CD4-positive, alpha-beta T cell (primary cell): ENCODE results near the gene CAPZB. TPM values are rescaled to one million over a fixed set of nuclear protein-coding genes. Genes with fewer than 3 reads are reported as not detected.

Experiments used
- ATAC-seq: fragments of 200-7000 bp; cut with Tn5 transposase; one replicate; pipeline ENCODE4 v1.10.0; 2022; ENCODE audit warnings: mild to moderate bottlenecking; ENCODE audit not compliant: poor library complexity
- CTCF ChIA-PET: fragments of 350-600 bp; sonication (Branson Sonifier 250); formaldehyde crosslinking; loops from one replicate; lab custom pipeline; 2021; ENCODE audit warnings: antibody characterized with exemption, inconsistent platforms; lab: Charles Lee
- POLR2A ChIA-PET: fragments of 350-600 bp; sonication (Branson Sonifier 250); formaldehyde crosslinking; loops from one replicate; lab custom pipeline; 2021; ENCODE audit warnings: antibody characterized with exemption, inconsistent platforms; lab: Charles Lee
- DNase-seq, 14 experiments: peaks; one replicate each; pipeline ENCODE4 v3.0.0-alpha.2; 2013 to 2020; ENCODE audit warnings: mixed read lengths in 2 of 14
- H3K27ac ChIP-seq, 2 donors: one replicate each; pipeline versions ENCODE4 v1.5.1 to v1.7.0; 2013; ENCODE audit warnings: low read length in 2 of 2, low read depth in 1 of 2, mild to moderate bottlenecking in 1 of 2
- H3K27me3 ChIP-seq, 2 experiments: 1 replicate in 1 of 2; 2 replicates in 1 of 2; pipeline versions ENCODE4 v1.6.1 to v1.7.0; 2013; ENCODE audit warnings: low read length in 2 of 2, control low read depth in 1 of 2, mild to moderate bottlenecking in 1 of 2, moderate library complexity in 1 of 2; ENCODE audit not compliant: insufficient read depth in 2 of 2, control insufficient read depth in 1 of 2
- H3K36me3 ChIP-seq: one replicate; pipeline ENCODE4 v1.6.1; 2013; ENCODE audit warnings: low read length, control low read depth; ENCODE audit not compliant: insufficient read depth
- H3K4me1 ChIP-seq: one replicate; pipeline ENCODE4 v1.6.1; 2013; ENCODE audit warnings: low read length, control low read depth; ENCODE audit not compliant: insufficient read depth
- H3K4me3 ChIP-seq: one replicate; pipeline ENCODE4 v1.5.1; 2013; ENCODE audit warnings: mild to moderate bottlenecking, low read length, moderate library complexity
- H3K9me3 ChIP-seq, 2 experiments: 1 replicate in 1 of 2; 2 replicates in 1 of 2; pipeline versions ENCODE4 v1.6.1 to v1.7.0; 2013; ENCODE audit warnings: low read length in 2 of 2, mild to moderate bottlenecking in 2 of 2, control low read depth in 1 of 2, moderate library complexity in 1 of 2; ENCODE audit not compliant: control insufficient read depth in 1 of 2, insufficient read depth in 1 of 2
- H3K27ac Mint-ChIP-seq: one replicate; pipeline ENCODE4 v1.8.0; 2020; ENCODE audit warnings: mixed read lengths
- H3K27me3 Mint-ChIP-seq: one replicate; pipeline ENCODE4 v1.8.0; 2021; ENCODE audit warnings: mixed read lengths
- H3K36me3 Mint-ChIP-seq: one replicate; pipeline ENCODE4 v1.8.0; 2021; ENCODE audit warnings: low read depth, mixed read lengths
- H3K4me1 Mint-ChIP-seq: one replicate; pipeline ENCODE4 v1.8.0; 2021; ENCODE audit warnings: low read depth, mixed read lengths
- H3K4me3 Mint-ChIP-seq: one replicate; pipeline ENCODE4 v1.8.0; 2020; ENCODE audit warnings: mild to moderate bottlenecking, mixed read lengths
- H3K9me3 Mint-ChIP-seq: one replicate; pipeline ENCODE4 v1.8.0; 2020; ENCODE audit warnings: mixed read lengths
- intact Hi-C, 2 experiments: fragments of 100-400 bp; cut with DNase I in 1 of 2; cut with micrococcal nuclease in 1 of 2; formaldehyde crosslinking; loops; one replicate each; pipeline versions ENCODE4 v1.15.1 to v1.9.0; 2023 to 2025; cut with DNase I, micrococcal nuclease
- total RNA-seq, 174 experiments: library from RNA in 2 of 174; stranded (reverse) in 2 of 174; gene quantifications; one replicate each; pipeline ENCODE4 v1.2.3 and lab custom pipeline; 2021 to 2026
- TF ChIP-seq, protein P1 (sequence below): fragments of 200-600 bp; IDR thresholded peaks from one replicate; pipeline ENCODE4 v1.8.0; 2022; ENCODE audit warnings: antibody characterized with exemption, mild to moderate bottlenecking

Gene CAPZB
- total RNA-seq, 2 experiments from 2014 or later: 168 to 173 TPM

DNA sequence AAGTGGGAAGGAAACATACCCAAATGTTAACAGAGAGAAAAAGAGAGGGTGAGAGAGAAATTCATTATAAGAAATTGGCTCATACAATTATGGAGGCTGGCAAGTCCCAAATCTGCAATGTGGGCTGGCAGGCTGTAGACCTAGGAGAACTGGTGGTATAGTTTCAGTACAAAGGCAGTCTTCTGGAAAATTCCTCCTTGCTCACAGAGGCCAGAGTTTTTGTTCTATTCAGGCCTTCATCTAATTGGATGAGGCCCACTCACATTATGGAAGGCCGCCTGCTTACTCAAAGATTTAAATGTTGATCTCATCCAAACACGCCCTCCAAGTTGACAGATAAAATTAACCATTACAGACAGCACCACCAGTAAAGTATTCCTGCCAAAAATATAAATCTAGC is 36.1 kb upstream of the CAPZB start:
- no peak overlapping the region for H3K4me3 ChIP-seq
- TF ChIP-seq, protein P1, sequence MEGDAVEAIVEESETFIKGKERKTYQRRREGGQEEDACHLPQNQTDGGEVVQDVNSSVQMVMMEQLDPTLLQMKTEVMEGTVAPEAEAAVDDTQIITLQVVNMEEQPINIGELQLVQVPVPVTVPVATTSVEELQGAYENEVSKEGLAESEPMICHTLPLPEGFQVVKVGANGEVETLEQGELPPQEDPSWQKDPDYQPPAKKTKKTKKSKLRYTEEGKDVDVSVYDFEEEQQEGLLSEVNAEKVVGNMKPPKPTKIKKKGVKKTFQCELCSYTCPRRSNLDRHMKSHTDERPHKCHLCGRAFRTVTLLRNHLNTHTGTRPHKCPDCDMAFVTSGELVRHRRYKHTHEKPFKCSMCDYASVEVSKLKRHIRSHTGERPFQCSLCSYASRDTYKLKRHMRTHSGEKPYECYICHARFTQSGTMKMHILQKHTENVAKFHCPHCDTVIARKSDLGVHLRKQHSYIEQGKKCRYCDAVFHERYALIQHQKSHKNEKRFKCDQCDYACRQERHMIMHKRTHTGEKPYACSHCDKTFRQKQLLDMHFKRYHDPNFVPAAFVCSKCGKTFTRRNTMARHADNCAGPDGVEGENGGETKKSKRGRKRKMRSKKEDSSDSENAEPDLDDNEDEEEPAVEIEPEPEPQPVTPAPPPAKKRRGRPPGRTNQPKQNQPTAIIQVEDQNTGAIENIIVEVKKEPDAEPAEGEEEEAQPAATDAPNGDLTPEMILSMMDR: no peak
- Mint-ChIP-seq H3K36me3 (no peaks in the 10 kb centered on the region), H3K9me3 (no peaks in the 10 kb centered on the region), H3K4me1 (peaks cover 15% of the 10 kb centered on the region), H3K27ac (no peak overlapping the region), H3K27me3 (no peaks in the 10 kb centered on the region), H3K4me3 (no peak overlapping the region)
- no peak overlapping the region for H3K27ac ChIP-seq
- DNase-seq (no peak), ATAC-seq (no peak)
- H3K9me3 ChIP-seq: peaks cover 0 to 5% of the 10 kb centered on the region in 2 experiments
- intact Hi-C loops: no loop called here
- no peaks in the 10 kb centered on the region for H3K27me3 ChIP-seq
- H3K36me3 ChIP-seq: no peaks in the 10 kb centered on the region
- no peaks in the 10 kb centered on the region for H3K4me1 ChIP-seq
- POLR2A ChIA-PET: no interaction called here
- CTCF ChIA-PET: no interaction called here

DNA sequence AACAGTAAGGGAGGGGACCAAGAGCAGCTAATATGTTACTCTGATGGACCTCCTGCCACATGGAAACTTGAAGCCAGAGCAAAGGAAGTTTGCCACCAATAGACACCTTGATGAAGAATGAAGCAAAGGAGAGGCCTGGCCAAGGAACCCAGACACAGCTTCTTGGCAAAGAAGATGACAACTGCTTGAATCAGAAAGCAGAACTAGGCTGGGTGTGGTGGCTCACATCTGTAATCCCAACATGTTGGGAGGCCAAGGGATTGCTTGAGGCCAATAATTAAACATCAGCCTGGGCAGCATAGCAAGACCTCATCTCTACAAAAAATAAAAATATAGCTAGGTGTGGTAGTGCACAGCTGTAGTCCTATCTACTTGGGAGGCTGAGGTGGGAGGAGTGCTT is 31.7 kb upstream of the CAPZB start:
- Mint-ChIP-seq H3K27me3 (no peaks in the 10 kb centered on the region), H3K4me3 (no peak overlapping the region), H3K27ac (no peak overlapping the region), H3K36me3 (no peaks in the 10 kb centered on the region), H3K9me3 (no peaks in the 10 kb centered on the region), H3K4me1 (peaks cover 15% of the 10 kb centered on the region)
- H3K27ac ChIP-seq: no peak overlapping the region
- CTCF ChIA-PET: no interaction called here
- no peak for ATAC-seq
- no peaks in the 10 kb centered on the region for H3K27me3 ChIP-seq
- POLR2A ChIA-PET: no interaction called here
- TF ChIP-seq, protein P1: no peak
- no peak overlapping the region for H3K4me3 ChIP-seq
- DNase-seq: no peak
- H3K36me3 ChIP-seq: no peaks in the 10 kb centered on the region
- no peaks in the 10 kb centered on the region for H3K4me1 ChIP-seq
- intact Hi-C loops: no loop called here
- H3K9me3 ChIP-seq: peaks cover 0 to 4% of the 10 kb centered on the region in 2 experiments

DNA sequence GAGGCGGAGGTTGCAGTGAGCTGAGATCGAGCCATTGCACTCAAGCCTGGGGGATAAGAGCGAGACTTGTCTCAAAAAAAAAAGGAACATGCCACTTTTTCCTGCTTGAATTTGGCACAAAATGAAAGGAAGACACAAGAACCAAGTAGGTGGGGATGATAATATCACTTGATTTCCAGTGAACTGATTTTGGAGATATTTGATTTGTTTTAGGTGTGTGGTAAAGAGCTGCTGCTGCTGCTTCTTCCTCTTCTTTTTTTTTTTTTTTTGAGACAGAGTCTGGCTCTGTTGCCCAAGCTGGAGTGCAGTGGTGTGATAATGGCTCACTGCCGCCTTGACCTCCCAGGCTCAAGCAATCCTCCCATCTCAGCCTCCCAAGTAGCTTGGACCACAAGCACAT is 29.9 kb upstream of the CAPZB start:
- ATAC-seq: no peak
- CTCF ChIA-PET: interaction anchor here (0.8 kb wide), 1 partner anchor 67 kb away, joined by 4 read pairs; no protein-coding TSS in a partner anchor

More for the DNA sequence above, 29.9 kb upstream of the CAPZB start:
- peaks cover 15% of the 10 kb centered on the region for H3K4me1 Mint-ChIP-seq
- no peaks in the 10 kb centered on the region for H3K36me3 ChIP-seq
- TF ChIP-seq, protein P1: no peak
- H3K4me1 ChIP-seq: no peaks in the 10 kb centered on the region
- no peak overlapping the region for H3K27ac Mint-ChIP-seq
- no peaks in the 10 kb centered on the region for H3K9me3 ChIP-seq
- no peak overlapping the region for H3K27ac ChIP-seq
- H3K27me3 ChIP-seq: no peaks in the 10 kb centered on the region
- POLR2A ChIA-PET: no interaction called here
- intact Hi-C loops: no loop called here
- H3K9me3 Mint-ChIP-seq: no peaks in the 10 kb centered on the region
- no peaks in the 10 kb centered on the region for H3K36me3 Mint-ChIP-seq
- no peak for DNase-seq
- H3K4me3 Mint-ChIP-seq: no peak overlapping the region
- no peak overlapping the region for H3K4me3 ChIP-seq
- no peaks in the 10 kb centered on the region for H3K27me3 Mint-ChIP-seq
